ENCODE measurements around the gene TMEM130. TPM values are rescaled to one million over a fixed set of nuclear protein-coding genes. Genes with fewer than 3 reads are reported as not detected.

TMEM130 gene
- total RNA-seq, 4 donors from 2014 or later: not detected

GRCh38 chr7:98816241-98816640 is 53.6 kb downstream of the TMEM130 start:
- TF ChIP-seq CTCF (IDR thresholded peaks at IDR 0.05; ENCODE audit: low read depth): no peak

- no peak for TF ChIP-seq CTCF (IDR thresholded peaks at IDR 0.05; ENCODE audit: low read depth)
Measured at GRCh38 chr7:98815313-98815712, 54.5 kb downstream of the TMEM130 start.

GRCh38 chr7:98811299-98811698 is 58.5 kb downstream of the TMEM130 start:
- TF ChIP-seq CTCF (IDR thresholded peaks at IDR 0.05; ENCODE audit: low read depth): no peak

GRCh38 chr7:98810153-98810802 is 59.5 kb downstream of the TMEM130 start:
- TF ChIP-seq CTCF (IDR thresholded peaks at IDR 0.05; ENCODE audit: low read depth): no peak

GRCh38 chr7:98808751-98809460 is 60.9 kb downstream of the TMEM130 start:
- no peak for TF ChIP-seq CTCF (IDR thresholded peaks at IDR 0.05; ENCODE audit: low read depth)

GRCh38 chr7:98807068-98808048 is 62.5 kb downstream of the TMEM130 start:
- TF ChIP-seq CTCF (IDR thresholded peaks at IDR 0.05; ENCODE audit: low read depth): no peak

All from subcutaneous adipose tissue (tissue), 4 donors.